HL-60/S4 treated with retinoic acid at 250 ng/mL for 4 days and 3 days (cell line): ENCODE results near the gene NPBWR2.

Experiments used
- in situ Hi-C: fragments of 300-500 bp; cut with MboI; formaldehyde crosslinking; loops from 2 replicates; pipeline ENCODE4 v1.7.0; 2022; ENCODE audit warnings: low sequenced_read_pairs

The NPBWR2 gene, protein sequence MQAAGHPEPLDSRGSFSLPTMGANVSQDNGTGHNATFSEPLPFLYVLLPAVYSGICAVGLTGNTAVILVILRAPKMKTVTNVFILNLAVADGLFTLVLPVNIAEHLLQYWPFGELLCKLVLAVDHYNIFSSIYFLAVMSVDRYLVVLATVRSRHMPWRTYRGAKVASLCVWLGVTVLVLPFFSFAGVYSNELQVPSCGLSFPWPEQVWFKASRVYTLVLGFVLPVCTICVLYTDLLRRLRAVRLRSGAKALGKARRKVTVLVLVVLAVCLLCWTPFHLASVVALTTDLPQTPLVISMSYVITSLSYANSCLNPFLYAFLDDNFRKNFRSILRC

DNA sequence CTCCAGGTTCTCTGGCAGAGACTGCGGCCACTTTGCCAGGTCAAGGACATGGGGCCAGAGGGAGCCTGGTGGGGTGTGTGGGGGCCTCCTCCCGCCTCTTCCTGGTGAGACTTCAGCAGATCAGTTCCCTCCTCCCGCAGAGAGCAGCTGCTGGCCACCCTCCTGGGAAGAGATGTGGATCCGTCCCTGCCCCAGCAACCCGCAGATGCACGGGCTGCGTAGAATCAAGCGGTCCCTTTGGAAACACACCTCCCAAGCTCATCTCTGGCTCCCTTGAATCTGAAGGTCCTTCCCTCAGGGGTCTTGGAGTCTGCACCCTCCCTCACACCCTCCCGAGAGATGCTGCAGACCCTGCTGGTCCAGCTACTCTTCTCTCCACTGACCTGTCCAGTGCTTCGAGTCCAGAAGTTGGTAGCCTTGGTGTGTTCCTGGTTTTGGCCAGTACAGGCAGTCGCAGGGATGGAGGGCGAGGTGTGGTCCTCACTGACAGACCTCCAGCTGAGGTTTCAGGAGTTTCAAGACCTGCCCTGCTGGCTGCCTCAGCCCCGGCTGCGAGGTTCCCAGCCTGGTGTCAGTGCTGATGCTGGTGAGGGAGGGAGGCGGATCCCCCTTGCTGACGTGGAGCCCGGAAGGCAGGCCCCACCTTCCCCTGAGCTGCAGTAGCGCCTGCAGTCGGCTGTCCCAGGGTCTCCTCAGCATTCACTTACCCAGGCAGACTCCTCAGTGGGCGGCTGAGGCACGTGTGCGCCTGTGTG lies at the start of gene NPBWR2:
Gene NPBWR2 (minus strand): TSS at position 585 of the 755 bp plus-strand sequence. CDS start 734 bp downstream, outside the sequence.
- in situ Hi-C loops = no loop called here

DNA sequence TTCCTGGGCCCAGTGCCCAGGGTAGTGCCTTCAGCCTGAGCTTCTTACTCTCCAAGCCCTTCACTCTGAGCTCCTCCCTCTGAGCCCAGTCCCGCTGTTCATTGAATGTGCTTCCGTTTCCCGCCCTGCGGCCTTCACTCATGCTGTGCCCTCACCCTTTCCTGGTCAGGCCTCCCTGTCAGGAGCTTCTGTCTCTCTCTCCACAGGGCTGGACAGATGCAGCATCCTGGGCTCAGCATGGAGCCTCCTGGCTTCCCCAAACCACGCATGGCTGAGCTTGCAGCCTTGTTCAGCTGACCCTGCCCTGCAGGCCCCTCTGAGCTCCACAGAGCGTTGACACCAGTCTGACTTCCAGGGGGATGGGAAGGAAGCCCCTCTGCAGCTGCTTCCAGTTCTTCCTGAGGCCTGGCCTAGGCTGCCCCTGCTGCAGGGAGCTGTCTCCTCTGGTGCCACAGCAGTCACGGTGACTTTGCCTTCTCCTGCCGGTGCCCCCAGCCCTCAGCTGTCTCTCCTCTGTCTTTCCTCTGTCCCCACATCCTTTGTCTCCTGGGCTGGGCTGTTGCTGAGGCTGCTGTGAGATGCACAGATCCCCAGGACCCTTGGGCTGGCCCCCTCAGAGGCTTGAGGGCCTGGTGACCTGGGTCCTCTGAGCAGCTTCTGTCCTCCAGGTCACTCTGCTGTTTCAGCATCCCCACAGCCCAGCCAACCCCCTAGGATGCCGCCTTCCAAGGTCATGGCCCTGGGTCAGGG lies 48.9 kb upstream of the NPBWR2 start:
- in situ Hi-C loops = no loop called here

DNA sequence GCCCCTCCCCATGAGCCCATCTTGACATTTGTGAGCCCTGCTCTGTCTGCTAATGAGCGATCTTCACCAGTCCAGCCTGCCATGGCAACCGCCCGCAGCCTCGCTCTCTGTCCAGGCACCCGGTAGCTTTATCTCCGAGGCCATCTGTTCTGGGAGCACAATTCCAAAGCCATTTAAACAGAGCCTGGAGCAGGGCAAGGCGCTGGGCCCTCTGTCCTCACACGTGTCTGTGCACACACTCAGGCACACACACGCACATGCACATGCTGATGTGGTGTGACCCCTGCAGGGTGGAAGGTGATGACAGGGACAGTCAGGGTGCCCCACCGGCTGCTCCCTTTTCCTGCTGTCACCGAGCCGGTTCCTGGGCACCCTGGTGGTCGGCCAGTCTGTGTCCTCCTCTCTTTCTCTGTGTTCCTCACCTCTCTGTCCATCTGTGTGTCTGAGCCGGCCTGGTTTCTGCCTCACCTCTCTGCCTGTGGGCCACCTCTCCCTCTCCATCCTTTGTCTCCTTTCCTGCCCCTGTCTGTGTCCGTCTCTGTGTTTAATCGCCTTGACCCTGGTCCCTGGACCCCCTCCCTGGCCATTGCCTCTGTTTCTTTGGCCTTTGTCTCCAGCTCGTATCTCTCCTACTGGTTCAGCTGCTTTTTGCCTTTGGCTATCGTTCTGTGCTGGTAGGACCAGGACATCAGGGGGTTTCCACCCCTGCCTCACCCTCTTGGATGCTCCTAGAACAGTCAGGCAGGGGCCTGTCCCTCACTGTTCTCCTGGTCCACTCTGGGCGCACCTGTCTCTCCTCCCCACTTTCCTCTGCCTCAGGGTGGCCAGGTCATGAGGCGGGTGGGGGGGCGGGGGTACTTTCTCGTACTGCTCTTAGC lies 48.1 kb upstream of the NPBWR2 start:
- in situ Hi-C loops = no loop called here

DNA sequence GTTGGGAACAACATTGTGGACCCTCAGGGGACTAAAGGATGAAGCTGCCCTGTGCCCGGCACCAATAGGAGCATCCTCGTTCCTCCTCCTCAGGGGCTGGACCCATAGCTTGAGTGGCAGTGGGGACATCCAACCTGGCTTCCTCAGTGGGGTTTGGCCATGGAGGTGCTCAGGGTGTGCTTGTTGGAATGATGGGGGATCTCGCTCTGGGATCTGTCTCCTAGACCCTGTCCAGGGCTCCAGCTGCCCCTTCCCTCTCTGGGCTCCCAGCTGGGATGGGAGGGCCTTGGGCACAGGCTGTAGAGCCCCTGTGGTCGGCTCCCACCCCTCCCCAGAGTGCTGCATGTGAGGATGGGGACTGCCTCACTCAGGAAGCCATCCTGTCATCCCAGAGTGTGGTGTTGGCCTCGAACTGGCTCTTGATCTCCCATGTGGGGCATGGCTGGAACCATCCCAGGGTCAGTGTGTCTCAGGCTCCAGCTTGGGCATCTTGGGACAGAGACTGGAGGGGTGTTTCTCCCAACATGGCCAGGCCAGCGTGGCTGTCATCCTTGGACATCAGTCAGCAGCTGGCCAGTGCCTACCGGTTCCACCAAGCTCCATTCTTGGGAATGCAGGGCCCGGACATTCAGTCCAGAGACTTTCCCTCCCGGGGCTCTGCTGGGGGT lies 47.4 kb upstream of the NPBWR2 start:
- in situ Hi-C loops = no loop called here

DNA sequence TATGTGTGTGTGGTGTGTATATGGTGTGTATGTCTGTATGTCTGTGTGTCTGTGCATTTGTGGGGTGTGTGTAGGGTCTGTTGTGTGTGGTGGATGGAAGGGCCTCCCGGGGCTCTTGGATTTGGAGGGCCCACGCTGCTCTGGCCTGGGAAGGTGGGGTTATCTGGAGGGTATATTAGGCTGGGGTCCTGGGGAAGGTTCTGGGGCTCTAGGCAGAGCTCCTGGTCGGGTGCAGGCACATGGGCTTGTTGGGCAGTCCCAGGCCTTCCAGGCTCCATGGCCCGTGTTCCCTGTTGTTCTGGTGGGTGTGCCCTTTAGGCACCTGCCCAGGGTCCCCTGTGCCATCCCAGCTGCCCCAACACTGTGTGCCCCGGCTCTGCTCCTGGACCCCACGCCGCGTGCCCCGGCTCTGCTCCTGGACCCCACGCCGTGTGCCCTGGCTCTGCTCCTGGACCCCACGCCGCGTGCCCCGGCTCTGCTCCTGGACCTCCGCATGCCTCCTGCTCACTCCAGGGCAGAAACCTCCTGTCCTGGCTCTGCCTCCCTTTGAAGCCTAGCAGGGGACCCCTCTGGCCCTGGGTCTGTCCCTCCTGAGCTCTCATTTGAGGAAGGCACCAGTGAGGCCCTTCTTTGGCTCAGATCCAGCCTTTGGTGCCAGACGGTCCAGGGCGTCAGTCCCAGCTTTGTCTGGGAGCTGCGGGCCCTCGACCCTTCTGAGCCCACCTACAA lies 46.7 kb upstream of the NPBWR2 start:
- in situ Hi-C loops = no loop called here

DNA sequence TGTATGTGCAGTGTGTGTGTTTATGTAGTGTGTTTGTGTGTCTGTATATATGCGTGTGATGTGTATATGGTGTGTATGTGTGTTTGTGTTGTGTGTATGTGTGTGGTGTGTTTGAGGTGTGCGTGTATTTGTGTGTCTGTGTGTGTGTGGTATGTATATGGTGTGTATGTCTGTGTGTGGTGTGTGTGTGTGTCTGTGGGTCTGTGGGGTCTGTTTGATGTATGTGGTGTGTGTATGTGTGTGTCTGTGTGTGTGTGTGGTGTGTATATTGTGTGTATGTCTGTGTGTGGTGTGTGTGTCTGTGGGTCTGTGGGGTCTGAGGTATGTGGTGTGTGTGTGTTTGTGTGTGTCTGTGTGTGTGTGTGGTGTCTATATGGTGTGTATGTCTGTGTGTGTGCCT lies 46.0 kb upstream of the NPBWR2 start:
- in situ Hi-C loops = no loop called here

DNA sequence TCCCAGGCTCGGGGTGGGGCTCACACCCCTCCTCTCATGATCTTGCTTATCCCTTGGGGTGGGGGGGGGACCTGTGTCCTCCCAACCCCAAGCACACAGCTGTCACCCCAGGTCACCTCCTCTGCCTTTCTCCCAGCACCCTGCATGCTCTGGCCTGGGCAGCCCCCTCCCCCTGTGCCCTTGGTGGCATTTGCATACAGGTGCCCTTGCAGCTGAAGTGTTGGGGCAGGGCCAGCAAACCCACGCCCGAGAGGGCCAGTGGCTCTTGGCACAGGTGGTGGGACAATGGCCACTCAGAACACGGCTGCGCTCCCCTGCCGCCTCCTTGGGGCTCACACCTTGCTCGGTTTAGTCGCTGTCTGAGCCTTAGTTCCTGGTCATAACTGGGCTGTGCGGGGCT lies 45.5 kb upstream of the NPBWR2 start:
- in situ Hi-C loops = no loop called here

DNA sequence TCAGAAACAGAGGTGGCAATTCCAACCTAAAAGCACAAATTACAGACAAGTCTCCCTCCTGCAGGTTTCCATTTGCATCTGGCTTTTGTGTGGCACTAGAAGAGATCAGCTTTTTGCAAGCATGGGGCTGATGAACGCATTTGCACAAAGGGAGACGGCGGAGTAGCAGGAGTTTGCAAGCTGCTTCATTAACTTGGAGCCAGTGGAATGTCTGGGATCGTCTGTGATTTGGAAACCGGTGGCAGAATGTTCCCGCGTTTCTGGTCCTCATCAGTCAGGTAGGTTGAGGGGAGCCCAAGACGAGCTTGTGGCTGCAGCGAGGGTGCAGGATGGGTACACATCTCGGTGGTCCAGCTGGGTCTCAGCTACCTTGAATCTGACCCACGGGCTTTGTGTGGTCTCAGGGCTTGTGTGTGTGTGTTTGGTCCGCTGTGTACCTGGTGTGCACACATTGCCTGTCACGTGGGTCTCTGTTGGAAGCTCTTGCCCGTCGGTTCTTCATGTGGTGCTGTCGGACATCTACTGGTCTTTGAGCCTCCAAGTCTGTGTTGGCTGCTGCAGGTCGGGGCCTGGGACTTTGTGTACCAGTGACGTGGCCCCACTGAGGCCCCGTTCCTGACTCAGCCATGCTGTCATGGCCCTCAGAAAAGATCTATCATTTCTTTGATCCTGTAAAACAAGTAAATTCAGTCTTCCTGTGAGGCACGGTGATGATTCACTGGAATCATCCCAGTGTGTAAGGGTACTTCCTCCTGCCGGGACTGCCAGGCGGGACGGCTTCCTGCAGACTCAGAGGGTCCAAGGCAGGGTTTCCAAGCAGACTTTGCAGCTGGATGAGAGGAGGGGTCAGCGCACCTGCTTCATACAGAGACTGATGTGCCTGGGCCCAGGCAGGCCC lies 44.5 kb upstream of the NPBWR2 start:
- in situ Hi-C loops = no loop called here

DNA sequence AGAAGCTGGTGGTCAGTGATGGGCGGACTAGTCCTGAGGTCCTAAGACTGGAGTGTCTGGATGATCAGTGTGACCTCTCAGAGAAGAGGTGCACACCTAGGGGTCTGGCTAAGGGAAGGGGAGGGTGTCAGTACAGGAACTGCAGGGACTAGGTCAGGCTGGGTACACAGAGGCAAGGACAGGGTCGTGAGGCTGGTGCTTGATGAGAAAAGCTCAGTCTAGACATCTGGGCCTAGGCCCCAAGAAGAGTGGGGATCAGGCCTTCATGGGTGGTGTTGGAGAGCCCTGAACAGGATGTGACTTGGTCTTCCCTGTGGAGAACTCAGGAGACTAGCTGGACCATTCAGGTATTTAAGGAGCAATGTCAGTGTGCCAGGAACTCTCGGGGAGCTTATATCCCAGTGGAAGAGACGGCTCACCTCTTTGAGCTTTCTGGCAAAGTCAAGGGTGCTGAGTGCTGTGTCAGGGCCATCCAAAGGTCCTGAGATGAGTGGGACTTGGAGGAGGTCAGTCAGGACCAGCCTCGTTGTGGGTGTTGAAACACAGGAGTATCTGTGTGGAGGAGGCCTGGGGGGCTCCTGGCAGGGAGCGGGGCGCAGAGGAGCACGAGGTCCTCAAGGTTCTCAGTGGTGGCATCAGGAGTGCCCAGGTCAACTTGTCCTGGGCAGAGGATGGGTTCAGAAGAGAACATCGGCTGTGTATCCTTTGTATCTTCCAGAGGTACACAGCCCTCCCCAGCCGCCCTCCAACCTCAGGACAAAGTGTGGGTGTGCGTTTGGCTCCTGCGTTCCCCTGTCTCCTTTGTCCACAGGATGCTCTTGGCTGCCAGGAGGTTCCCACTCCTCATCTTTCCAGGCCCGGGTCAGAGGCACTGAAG lies 43.6 kb upstream of the NPBWR2 start:
- in situ Hi-C loops = no loop called here

DNA sequence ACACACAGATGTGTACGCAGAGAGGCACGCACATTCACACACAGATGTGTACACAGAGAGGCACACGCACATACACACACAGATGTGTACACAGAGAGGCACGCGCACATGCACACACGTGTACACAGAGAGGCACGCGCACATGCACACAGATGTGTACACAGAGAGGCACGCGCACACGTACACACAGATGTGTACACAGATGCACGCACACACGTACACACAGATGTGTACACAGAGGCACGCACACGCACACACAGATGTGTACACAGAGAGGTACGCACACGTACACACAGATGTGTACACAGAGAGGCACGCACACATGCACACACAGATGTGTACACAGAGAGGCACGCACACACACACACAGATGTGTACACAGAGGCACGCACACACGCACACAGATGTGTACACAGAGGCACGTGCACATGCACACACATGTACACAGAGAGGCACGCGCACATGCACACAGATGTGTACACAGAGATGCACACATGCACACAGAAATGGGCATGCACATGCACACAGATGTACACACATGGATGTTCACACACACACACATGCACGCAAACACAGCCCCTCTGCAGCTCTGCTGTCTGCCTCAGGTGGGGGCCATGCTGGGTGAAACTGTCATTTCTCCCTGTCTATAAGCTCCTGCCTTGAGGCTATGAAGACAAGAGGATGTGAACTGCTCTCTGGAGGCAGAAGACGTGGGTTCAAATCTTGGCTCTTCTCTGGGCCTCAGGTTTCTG lies 42.6 kb upstream of the NPBWR2 start:
- in situ Hi-C loops = no loop called here

DNA sequence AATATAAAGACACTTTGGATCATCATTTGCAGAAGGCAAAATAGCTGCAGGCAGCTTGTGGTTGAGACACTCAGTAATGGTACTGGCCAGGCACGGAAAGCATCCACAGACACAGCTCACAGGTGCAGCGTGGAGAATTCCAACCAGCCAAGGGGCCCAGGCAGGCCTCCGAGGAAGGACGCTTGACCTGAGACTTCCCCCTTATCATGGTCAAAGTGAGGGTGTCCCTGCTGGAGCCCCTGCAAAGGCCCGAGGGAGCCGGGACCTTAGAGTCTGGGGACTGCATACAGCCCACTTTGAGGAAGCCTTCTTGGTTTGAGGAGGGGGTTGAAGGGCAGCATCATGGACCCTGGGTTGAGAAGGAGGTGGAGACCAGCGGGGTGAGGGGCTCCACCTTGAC lies 41.8 kb upstream of the NPBWR2 start:
- in situ Hi-C loops = no loop called here

DNA sequence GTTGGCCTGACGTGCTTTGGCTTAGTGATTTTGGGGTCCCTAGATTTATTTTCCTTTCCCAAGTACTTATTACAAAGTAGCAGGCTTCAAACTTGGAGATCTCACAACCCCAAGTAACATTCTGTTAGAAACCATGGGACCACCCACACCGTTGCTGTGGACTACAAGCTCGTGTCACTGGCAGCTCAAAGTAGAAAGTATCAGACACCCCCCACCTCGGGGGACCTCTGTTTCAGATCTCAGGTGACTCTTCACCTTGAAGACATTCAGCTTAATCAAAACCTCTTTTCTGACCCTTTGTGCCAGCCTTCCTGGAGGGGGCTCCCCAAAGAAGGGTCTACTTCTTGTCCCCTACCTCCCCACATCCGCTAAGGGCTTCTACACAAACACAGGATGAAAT lies 41.2 kb upstream of the NPBWR2 start:
- in situ Hi-C loops = no loop called here

DNA sequence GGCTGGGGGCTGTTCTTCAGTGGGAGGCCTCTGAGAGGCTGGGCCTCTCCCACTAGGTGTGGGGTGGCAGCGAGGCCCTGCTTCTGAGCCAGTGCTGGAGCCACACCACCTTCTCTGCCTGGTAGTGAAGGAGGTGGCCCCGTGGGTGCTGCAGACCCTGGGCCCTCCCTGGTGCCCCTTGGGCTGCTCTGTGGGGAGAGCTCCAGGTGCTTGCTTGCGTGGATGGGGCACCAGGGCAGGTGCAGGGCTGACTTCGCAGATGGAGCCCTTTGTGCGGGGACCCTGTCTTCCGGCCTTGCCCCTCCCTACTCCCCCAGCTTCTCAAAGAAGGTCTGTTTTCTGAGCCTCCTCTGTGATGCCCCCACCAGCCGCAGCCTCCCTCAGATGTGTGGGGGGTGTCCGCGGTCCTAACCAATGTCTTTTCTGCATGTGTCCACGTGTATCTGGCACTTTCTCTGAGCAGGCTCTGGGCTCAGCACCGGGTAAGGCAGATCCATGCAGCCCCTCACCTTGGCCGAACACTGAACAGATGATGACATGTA lies 39.6 kb upstream of the NPBWR2 start:
- in situ Hi-C loops = no loop called here

DNA sequence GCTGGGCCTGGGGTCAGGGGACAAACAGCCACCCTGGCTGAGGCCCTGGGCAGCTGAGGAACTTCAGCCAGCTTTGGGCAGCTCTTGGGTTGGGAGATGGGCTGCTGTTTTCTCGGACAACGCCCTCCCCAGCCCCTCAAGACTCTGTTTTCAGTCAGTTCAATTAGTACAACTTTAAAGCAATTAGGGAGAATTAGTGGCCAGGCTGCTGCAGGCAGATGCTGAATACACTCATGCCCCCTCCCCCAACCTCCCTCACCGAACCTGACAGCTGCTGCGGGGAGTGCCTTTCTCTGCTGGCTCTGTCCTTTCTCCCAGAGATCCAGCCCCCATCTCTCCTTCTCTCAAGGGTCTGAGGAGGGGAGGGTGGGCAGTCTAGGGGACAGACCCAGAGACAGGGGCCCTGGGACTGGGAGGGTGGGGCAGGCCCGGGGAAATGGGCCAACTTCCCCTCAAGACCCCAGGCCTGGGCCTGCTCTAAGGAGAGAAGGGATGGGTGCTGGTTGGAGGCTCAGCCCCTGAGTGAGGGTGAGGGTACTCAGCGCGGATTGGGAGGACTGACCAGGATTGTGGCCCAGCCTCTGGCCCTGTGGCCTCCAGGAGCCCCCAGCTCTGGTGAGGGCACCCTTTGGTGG lies 39.1 kb upstream of the NPBWR2 start:
- in situ Hi-C loops = no loop called here

DNA sequence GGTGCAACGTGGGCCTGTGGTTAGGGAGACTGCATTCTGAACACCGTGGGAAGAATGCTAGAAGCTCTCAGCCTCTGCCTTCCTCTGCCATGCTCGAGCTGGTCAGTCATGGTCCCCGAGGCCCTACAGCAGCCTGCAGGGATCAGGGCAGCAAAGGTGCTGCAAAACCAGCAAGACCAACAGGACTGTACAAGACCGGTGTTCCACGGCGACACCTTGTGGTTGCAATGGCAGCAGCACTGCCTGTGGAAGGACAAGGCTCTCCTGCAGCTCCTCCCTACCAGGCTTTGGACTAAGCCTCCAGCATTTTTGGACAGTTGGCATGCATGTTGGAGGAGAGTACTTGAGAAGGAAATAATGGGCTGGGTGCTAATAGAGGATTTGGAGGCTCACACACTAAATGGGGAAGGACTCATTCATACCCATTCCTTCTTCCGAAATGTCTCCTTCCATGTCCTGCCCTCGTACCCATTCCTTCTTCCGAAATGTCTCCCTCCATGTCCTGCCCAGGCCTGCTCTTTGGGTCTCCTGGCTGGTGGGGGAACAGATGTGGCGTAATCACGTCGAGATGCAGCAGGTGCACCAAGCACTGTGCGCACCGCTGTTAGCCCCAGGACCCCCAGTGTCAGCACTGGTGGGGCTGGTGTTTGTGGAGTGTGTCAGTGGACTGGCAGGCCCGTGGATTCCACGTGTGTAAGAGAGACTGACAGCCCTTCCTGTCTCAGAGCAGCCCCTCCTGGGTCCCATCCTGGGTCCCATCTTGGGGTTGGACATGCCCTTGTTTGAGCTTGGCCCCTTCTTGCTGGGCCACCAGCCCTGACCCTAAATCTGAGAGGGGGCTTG lies 38.3 kb upstream of the NPBWR2 start:
- in situ Hi-C loops = no loop called here
